ENCODE measurements around the gene FARS2.

GRCh38 chr6:5531161-5531560 lies 269.8 kb downstream of the FARS2 start:
- TF ChIP-seq, protein P1, sequence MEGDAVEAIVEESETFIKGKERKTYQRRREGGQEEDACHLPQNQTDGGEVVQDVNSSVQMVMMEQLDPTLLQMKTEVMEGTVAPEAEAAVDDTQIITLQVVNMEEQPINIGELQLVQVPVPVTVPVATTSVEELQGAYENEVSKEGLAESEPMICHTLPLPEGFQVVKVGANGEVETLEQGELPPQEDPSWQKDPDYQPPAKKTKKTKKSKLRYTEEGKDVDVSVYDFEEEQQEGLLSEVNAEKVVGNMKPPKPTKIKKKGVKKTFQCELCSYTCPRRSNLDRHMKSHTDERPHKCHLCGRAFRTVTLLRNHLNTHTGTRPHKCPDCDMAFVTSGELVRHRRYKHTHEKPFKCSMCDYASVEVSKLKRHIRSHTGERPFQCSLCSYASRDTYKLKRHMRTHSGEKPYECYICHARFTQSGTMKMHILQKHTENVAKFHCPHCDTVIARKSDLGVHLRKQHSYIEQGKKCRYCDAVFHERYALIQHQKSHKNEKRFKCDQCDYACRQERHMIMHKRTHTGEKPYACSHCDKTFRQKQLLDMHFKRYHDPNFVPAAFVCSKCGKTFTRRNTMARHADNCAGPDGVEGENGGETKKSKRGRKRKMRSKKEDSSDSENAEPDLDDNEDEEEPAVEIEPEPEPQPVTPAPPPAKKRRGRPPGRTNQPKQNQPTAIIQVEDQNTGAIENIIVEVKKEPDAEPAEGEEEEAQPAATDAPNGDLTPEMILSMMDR (IDR thresholded peaks at IDR 0.05): no peak
- TF ChIP-seq CREB1 (CRISPR knock-in tag; IDR thresholded peaks at IDR 0.05): no peak
- TF ChIP-seq, protein P2, sequence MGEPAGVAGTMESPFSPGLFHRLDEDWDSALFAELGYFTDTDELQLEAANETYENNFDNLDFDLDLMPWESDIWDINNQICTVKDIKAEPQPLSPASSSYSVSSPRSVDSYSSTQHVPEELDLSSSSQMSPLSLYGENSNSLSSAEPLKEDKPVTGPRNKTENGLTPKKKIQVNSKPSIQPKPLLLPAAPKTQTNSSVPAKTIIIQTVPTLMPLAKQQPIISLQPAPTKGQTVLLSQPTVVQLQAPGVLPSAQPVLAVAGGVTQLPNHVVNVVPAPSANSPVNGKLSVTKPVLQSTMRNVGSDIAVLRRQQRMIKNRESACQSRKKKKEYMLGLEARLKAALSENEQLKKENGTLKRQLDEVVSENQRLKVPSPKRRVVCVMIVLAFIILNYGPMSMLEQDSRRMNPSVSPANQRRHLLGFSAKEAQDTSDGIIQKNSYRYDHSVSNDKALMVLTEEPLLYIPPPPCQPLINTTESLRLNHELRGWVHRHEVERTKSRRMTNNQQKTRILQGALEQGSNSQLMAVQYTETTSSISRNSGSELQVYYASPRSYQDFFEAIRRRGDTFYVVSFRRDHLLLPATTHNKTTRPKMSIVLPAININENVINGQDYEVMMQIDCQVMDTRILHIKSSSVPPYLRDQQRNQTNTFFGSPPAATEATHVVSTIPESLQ (CRISPR knock-in tag; IDR thresholded peaks at IDR 0.05): no peak
- no peak for TF ChIP-seq NR1H2 (CRISPR knock-in tag; IDR thresholded peaks at IDR 0.05)
- no peak for TF ChIP-seq HMGA2 (CRISPR knock-in tag; IDR thresholded peaks at IDR 0.05)
- no peak for TF ChIP-seq ESRRA (CRISPR knock-in tag; IDR thresholded peaks at IDR 0.05; ENCODE audit: borderline replicate concordance)
- TF ChIP-seq ELF4 (CRISPR knock-in tag; IDR thresholded peaks at IDR 0.05; ENCODE audit: low read depth): no peak

Data from WTC11 (cell line).